Epithelial cell of esophagus (primary cell): ENCODE data around the gene CSF1R.

Experiments used
- DNase-seq: peaks from one replicate; pipeline ENCODE4 v3.0.0; 2010; ENCODE audit warnings: low read depth
- H3K4me3 ChIP-seq: 2 replicates; pipeline ENCODE4 v1.5.1; 2011; ENCODE audit warnings: mild to moderate bottlenecking, low read length, control low read depth
- CTCF ChIP-seq: IDR thresholded peaks from 2 replicates; pipeline ENCODE4 v1.5.1; 2011; ENCODE audit warnings: low read depth, mild to moderate bottlenecking, low read length, control low read depth, inconsistent platforms; ENCODE audit not compliant: insufficient read depth; ENCODE audit errors: missing control alignments

Gene CSF1R

GRCh38 chr5:150121448-150122157 lies 35.2 kb upstream of the CSF1R start:
- H3K4me3 ChIP-seq: no peak overlapping the region
- DNase-seq: no peak
- TF ChIP-seq CTCF: no peak

GRCh38 chr5:150120617-150121447 lies 34.5 kb upstream of the CSF1R start:
- no peak for TF ChIP-seq CTCF
- no peak for DNase-seq
- H3K4me3 ChIP-seq: no peak overlapping the region

- DNase-seq: no peak
- H3K4me3 ChIP-seq: no peak overlapping the region
- TF ChIP-seq CTCF: no peak
These were observed 33.7 kb upstream of the CSF1R start for GRCh38 chr5:150120062-150120441.

- no peak overlapping the region for H3K4me3 ChIP-seq
- no peak for DNase-seq
- TF ChIP-seq CTCF: no peak
These were observed 33.2 kb upstream of the CSF1R start for GRCh38 chr5:150119421-150120061.

GRCh38 chr5:150118561-150119229 lies 32.3 kb upstream of the CSF1R start:
- no peak overlapping the region for H3K4me3 ChIP-seq
- no peak for DNase-seq
- no peak for TF ChIP-seq CTCF

GRCh38 chr5:150117945-150118560 lies 31.7 kb upstream of the CSF1R start:
- TF ChIP-seq CTCF: no peak
- H3K4me3 ChIP-seq: no peak overlapping the region
- no peak for DNase-seq
